ENCODE data around the gene NFAM1. TPM values are rescaled to one million over a fixed set of nuclear protein-coding genes. Genes with fewer than 3 reads are reported as not detected.

Gene NFAM1
- total RNA-seq, 6 experiments from 2014 or later, result 2.1 to 6.6 (median 2.4) TPM

DNA sequence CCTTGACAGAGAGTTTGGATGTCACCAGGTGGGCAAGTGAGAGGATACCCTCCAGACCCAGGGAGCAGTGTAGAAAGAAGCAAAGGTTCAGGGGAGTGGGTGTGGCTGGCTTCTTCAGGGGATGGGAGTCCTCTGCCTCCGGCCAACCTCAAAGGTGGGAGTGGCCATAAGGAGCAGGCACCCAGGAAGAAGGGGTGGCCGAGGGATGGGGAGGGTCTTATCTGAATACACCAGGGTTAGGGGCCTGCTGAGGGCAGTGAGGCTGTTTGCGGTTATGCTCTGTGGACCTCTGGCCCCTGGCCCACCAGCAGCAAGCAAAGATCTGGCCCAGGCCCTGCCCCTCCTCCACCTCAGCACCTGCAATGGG, 6.2 kb downstream of the NFAM1 start:
- H3K4me1 ChIP-seq, result no peaks in the 10 kb centered on the region
- H3K4me3 ChIP-seq, result no peak overlapping the region
- intact Hi-C loops (cut with DNase I), result no loop called here
- no peak for ATAC-seq
- H3K36me3 ChIP-seq, result no peaks in the 10 kb centered on the region
- no peak for DNase-seq
- WGBS (ENCODE audit: insufficient coverage, low coverage, low lambda C conversion rate, missing lambda C conversion rate), result no CpG with 5 or more reads among the region's 3 CpGs
- no peak for TF ChIP-seq POLR2A (IDR thresholded peaks at IDR 0.05)
- TF ChIP-seq, protein P1, sequence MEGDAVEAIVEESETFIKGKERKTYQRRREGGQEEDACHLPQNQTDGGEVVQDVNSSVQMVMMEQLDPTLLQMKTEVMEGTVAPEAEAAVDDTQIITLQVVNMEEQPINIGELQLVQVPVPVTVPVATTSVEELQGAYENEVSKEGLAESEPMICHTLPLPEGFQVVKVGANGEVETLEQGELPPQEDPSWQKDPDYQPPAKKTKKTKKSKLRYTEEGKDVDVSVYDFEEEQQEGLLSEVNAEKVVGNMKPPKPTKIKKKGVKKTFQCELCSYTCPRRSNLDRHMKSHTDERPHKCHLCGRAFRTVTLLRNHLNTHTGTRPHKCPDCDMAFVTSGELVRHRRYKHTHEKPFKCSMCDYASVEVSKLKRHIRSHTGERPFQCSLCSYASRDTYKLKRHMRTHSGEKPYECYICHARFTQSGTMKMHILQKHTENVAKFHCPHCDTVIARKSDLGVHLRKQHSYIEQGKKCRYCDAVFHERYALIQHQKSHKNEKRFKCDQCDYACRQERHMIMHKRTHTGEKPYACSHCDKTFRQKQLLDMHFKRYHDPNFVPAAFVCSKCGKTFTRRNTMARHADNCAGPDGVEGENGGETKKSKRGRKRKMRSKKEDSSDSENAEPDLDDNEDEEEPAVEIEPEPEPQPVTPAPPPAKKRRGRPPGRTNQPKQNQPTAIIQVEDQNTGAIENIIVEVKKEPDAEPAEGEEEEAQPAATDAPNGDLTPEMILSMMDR (IDR thresholded peaks at IDR 0.05), result no peak
- H3K9me3 ChIP-seq, result no peaks in the 10 kb centered on the region
- no peaks in the 10 kb centered on the region for H3K27me3 ChIP-seq
- no peak overlapping the region for H3K27ac ChIP-seq

DNA sequence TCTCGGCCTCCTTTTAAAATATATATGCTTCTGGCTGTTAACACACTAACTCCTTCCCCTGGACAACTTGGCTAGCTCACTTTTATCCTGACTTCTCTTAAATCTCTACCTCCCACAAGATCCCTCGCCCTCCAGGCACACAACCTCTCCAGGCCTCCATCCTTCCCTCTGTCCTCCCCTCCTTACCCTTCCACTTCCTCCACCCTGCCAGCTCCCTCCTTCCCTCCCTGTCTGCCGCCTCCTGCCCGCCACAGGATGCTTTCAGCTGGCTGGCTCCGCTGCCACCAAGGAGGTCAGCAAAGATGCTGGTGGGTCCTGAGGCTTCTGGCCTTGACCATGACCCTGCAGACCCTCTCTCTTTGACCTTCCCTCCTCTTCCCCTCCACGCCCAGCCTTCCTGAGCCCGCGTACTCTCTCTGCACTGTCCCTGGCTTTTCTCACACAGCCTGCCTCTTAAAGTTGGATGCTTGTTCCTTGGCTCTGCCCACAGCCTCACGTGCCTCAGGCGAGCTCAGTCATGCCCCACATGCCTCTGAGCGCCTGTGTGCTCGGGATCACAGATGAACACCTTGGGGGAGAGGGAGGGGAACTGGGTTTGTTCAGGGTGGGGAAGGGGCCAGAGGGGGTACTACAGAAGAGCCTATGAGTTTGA, 6.7 kb downstream of the NFAM1 start:
- ATAC-seq, result no peak
- H3K27me3 ChIP-seq, result no peaks in the 10 kb centered on the region
- H3K4me3 ChIP-seq, result no peak overlapping the region
- H3K4me1 ChIP-seq, result no peaks in the 10 kb centered on the region
- no peaks in the 10 kb centered on the region for H3K9me3 ChIP-seq
- TF ChIP-seq POLR2A (IDR thresholded peaks at IDR 0.05), result no peak
- TF ChIP-seq, protein P1 (IDR thresholded peaks at IDR 0.05), result no peak
- DNase-seq, result no peak
- 85% methylated on average over 12 of the region's 12 CpGs for WGBS (ENCODE audit: insufficient coverage, low coverage, low lambda C conversion rate, missing lambda C conversion rate)
- intact Hi-C loops (cut with DNase I), result no loop called here
- no peak overlapping the region for H3K27ac ChIP-seq
- no peaks in the 10 kb centered on the region for H3K36me3 ChIP-seq

DNA sequence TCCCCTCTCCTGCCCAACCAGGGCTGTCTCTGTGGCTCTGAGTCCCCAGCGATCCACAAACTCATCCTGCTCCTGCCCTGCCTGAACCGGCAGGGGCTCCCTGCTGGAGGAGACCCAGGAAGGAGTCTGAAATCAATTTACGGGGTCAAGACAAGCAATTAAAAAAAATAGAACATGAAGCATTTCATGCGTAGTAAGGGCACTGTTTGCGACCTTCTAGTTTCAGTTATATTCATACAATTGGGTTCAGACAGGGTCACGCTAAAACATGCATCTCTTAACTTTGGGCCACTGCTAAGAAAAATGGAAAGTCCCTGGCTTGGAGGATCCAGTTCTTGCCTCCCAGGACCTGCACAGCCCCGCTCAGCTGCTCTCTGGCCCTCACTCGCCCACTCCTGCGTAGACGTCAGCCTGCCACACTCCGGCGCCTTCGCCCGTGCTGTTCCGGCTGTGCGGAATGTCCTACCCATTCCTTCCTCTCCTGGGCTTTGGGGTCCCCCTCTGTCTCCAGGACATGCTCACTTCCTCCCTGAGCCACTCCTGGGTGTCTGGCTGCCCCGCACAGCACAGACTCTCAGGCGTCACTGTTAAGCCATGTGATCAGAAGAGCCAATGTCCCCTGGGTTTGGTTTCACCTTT, 12.8 kb downstream of the NFAM1 start:
- no peaks in the 10 kb centered on the region for H3K27me3 ChIP-seq
- H3K36me3 ChIP-seq, result no peaks in the 10 kb centered on the region
- H3K4me1 ChIP-seq, result no peaks in the 10 kb centered on the region
- WGBS (ENCODE audit: insufficient coverage, low coverage, low lambda C conversion rate, missing lambda C conversion rate), result 65% methylated on average over 17 of the region's 18 CpGs
- H3K27ac ChIP-seq, result no peak overlapping the region
- no peaks in the 10 kb centered on the region for H3K9me3 ChIP-seq
- peak; percentile 48 to 77 (median 70) for ATAC-seq
- TF ChIP-seq POLR2A (IDR thresholded peaks at IDR 0.05), result no peak
- TF ChIP-seq, protein P1 (IDR thresholded peaks at IDR 0.05), result no peak
- DNase-seq, result no peak
- H3K4me3 ChIP-seq, result no peak overlapping the region
- intact Hi-C loops (cut with DNase I), result no loop called here

DNA sequence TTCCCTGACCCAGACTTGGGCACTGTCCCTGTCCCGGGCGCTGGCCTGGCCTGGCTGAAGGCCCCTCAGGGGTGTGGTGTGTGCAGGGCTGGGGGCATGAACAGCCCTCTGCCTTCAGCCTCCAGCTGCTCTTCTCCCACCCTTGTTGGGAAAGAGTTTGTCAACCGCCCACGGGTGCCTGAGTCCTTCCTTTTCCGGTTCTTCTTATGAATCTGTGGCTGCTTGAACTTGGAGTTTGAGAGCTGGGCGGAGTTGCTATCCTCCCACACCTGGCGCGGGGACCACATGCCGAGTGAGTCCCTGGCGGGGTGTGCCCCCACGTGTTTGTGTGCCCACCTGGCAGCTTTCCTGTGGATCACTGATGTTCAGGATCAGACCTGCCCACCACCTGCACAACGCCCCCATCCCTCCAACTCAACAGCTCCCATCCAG, 13.4 kb downstream of the NFAM1 start:
- 20% methylated on average over 1 of the region's 12 CpGs for WGBS (ENCODE audit: insufficient coverage, low coverage, low lambda C conversion rate, missing lambda C conversion rate)
- TF ChIP-seq POLR2A (IDR thresholded peaks at IDR 0.05), result no peak
- TF ChIP-seq, protein P1 (IDR thresholded peaks at IDR 0.05), result no peak
- Histone ChIP-seq H3K4me1 (no peaks in the 10 kb centered on the region), H3K27ac (no peak overlapping the region), H3K36me3 (no peaks in the 10 kb centered on the region), H3K9me3 (no peaks in the 10 kb centered on the region), H3K4me3 (no peak overlapping the region), H3K27me3 (no peaks in the 10 kb centered on the region)
- intact Hi-C loops (cut with DNase I), result no loop called here
- DNase-seq (no peak), ATAC-seq (peak; percentile 12 to 36 (median 26))

Data from right lobe of liver (tissue), 6 donors.